Mesendoderm (in vitro differentiated cells): ENCODE measurements around the gene PMEPA1.

ENCODE experiments used
- DNase-seq: peaks from one replicate; pipeline ENCODE4 v3.0.0; 2013
- H2AK5ac ChIP-seq: 2 replicates; pipeline ENCODE4 v1.6.1; 2013; ENCODE audit warnings: low read length, inconsistent platforms
- H2BK120ac ChIP-seq: 2 replicates; pipeline ENCODE4 v1.6.1; 2013; ENCODE audit warnings: low read depth, mild to moderate bottlenecking, low read length, moderate library complexity, mixed read lengths
- H2BK15ac ChIP-seq: replicated peaks from 2 replicates; pipeline ENCODE4 v1.6.1; 2013; ENCODE audit warnings: low read depth, mild to moderate bottlenecking, moderate library complexity
- H2BK5ac ChIP-seq: 2 replicates; pipeline ENCODE4 v1.6.1; 2013; ENCODE audit warnings: low read length, inconsistent platforms
- H3K18ac ChIP-seq: 2 replicates; pipeline ENCODE4 v1.6.1; 2013; ENCODE audit warnings: mild to moderate bottlenecking, low read length, mixed read lengths
- H3K23ac ChIP-seq: one replicate; pipeline ENCODE4 v1.6.1; 2013; ENCODE audit warnings: low read length
- H3K27ac ChIP-seq: 2 replicates; pipeline ENCODE4 v1.5.1; 2013; ENCODE audit warnings: low read depth, mild to moderate bottlenecking, inconsistent platforms, low read length, moderate library complexity
- H3K27me3 ChIP-seq: 2 replicates; pipeline ENCODE4 v1.6.1; 2013; ENCODE audit warnings: low read length, control low read depth, mild to moderate bottlenecking, inconsistent platforms; ENCODE audit not compliant: insufficient read depth, poor library complexity
- H3K36me3 ChIP-seq: 2 replicates; pipeline ENCODE4 v1.6.1; 2013; ENCODE audit warnings: low read length, inconsistent platforms; ENCODE audit not compliant: control insufficient read depth, insufficient read depth
- H3K4ac ChIP-seq: one replicate; pipeline ENCODE4 v1.6.1; 2013; ENCODE audit warnings: low read depth, mild to moderate bottlenecking, low read length, moderate library complexity
- H3K4me1 ChIP-seq: 2 replicates; pipeline ENCODE4 v1.6.1; 2013; ENCODE audit warnings: low read depth, low read length, inconsistent platforms; ENCODE audit not compliant: control insufficient read depth
- H3K4me2 ChIP-seq: 2 replicates; pipeline ENCODE4 v1.6.1; 2013; ENCODE audit warnings: low read length
- H3K4me3 ChIP-seq: 2 replicates; pipeline ENCODE4 v1.5.1; 2013; ENCODE audit warnings: mild to moderate bottlenecking, low read length
- H3K56ac ChIP-seq: one replicate; pipeline ENCODE4 v1.6.1; 2013; ENCODE audit warnings: low read length
- H3K79me1 ChIP-seq: 2 replicates; pipeline ENCODE4 v1.6.1; 2013; ENCODE audit warnings: low read length, inconsistent platforms
- H3K79me2 ChIP-seq: 2 replicates; pipeline ENCODE4 v1.6.1; 2013; ENCODE audit warnings: mild to moderate bottlenecking, low read length; ENCODE audit not compliant: control insufficient read depth, insufficient read depth
- H3K9ac ChIP-seq: 2 replicates; pipeline ENCODE4 v1.6.1; 2013; ENCODE audit warnings: low read length, inconsistent platforms
- H4K5ac ChIP-seq: one replicate; pipeline ENCODE4 v1.6.1; 2013; ENCODE audit warnings: low read length
- H4K8ac ChIP-seq: one replicate; pipeline ENCODE4 v1.6.1; 2013; ENCODE audit warnings: low read depth, mild to moderate bottlenecking, control low read depth, low read length, moderate library complexity
- WGBS: extraction: QIAGEN DNeasy Blood & Tissue Kit; methylation state at CpG from one replicate; pipeline ENCODE4 v1.1.7; 2013; ENCODE audit warnings: low lambda C conversion rate, missing lambda C conversion rate; ENCODE audit not compliant: insufficient coverage; ENCODE audit errors: extremely low coverage; 5-methylcytosine and 5-hydroxymethylcytosine counted together

Gene PMEPA1

DNA sequence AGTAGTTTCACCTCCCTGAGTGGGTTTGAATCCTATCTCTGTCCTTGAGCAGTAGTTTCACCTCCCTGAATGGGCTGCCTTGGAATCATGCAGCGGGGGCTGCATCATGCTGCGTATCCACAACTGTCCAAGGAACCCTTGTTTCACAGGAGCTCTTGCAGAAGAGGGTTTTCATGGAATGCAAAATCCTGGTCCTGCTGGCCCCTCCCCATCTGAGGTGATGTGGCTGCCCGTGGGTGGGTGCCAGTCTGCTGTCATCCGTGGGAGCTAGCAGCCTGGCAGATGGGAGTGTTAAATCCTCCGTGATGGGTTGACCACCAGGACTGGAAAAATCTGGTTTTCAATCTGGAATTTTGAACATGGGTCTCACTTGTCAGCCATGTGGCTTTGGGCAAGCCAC is 111.3 kb downstream of the PMEPA1 start:
- H2BK15ac ChIP-seq: no peak overlapping the region
- no peak overlapping the region for H3K56ac ChIP-seq
- H3K18ac ChIP-seq: no peak overlapping the region
- H3K9ac ChIP-seq: no peak overlapping the region
- H3K4me1 ChIP-seq: no peaks in the 10 kb centered on the region
- H2BK120ac ChIP-seq: no peak overlapping the region
- no peak for DNase-seq
- no peaks in the 10 kb centered on the region for H3K79me2 ChIP-seq
- H3K4ac ChIP-seq: no peak overlapping the region
- H3K27ac ChIP-seq: no peak overlapping the region
- H3K79me1 ChIP-seq: no peaks in the 10 kb centered on the region
- WGBS: no CpG with 5 or more reads among the region's 5 CpGs
- no peak overlapping the region for H3K4me2 ChIP-seq
- no peaks in the 10 kb centered on the region for H3K36me3 ChIP-seq
- no peaks in the 10 kb centered on the region for H3K27me3 ChIP-seq
- no peak overlapping the region for H4K5ac ChIP-seq
- no peak overlapping the region for H4K8ac ChIP-seq
- H2AK5ac ChIP-seq: no peak overlapping the region
- H3K23ac ChIP-seq: no peak overlapping the region
- no peak overlapping the region for H3K4me3 ChIP-seq
- H2BK5ac ChIP-seq: no peak overlapping the region
